Transverse colon (tissue), 4 donors: ENCODE measurements around the gene KLHL9.

ENCODE experiments used
- CTCF ChIP-seq, 5 experiments: fragments of 200-600 bp in 3 of 5; fragments of 450-650 bp in 2 of 5; sonication (generic) in 3 of 5; IDR thresholded peaks; 1 replicate in 2 of 5; 2 replicates in 3 of 5; pipeline ENCODE4 v1.5.1; 2016 to 2017; ENCODE audit warnings: antibody characterized with exemption in 5 of 5, inconsistent platforms in 3 of 5, mild to moderate bottlenecking in 2 of 5, moderate library complexity in 1 of 5
- EP300 ChIP-seq: sonication (generic); formaldehyde crosslinking; IDR thresholded peaks from one replicate; pipeline ENCODE4 v1.6.1; 2017; ENCODE audit warnings: antibody characterized with exemption, low read depth
- POLR2A ChIP-seq: fragments of 450-650 bp; IDR thresholded peaks from one replicate; pipeline ENCODE4 v1.6.1; 2016; ENCODE audit warnings: antibody characterized with exemption, mild to moderate bottlenecking, moderate library complexity
- POLR2AphosphoS5 ChIP-seq, 3 donors: sonication (generic); formaldehyde crosslinking; IDR thresholded peaks; one replicate each; pipeline ENCODE4 v1.6.1; 2016; ENCODE audit warnings: antibody characterized with exemption in 3 of 3

GRCh38 chr9:21326526-21327139, 8.6 kb downstream of the KLHL9 start:
- TF ChIP-seq CTCF (IDR thresholded peaks at IDR 0.05) (peak; percentile 54 to 65 (median 62)), EP300 (no peak), POLR2AphosphoS5 (IDR thresholded peaks at IDR 0.05) (no peak), POLR2A (no peak)
